Measurements from ENCODE around the gene RNF225.
"Not testable (repeated sequence)": the region's sequence is repeated elsewhere in the genome, so short reads cannot be mapped to it uniquely, and the experiment has no call there.

Gene RNF225

GRCh38 chr19:58399903-58400302, 4.4 kb downstream of the RNF225 start:
- no peak for DNase-seq (ENCODE audit: low read depth)
- TF ChIP-seq CTCF (conservative IDR thresholded peaks at IDR 0.05; ENCODE audit: control insufficient read depth, insufficient read depth, low read depth, low read length): no peak
- H3K4me3 ChIP-seq (ENCODE audit: control insufficient read depth, low read depth, low read length): no peak overlapping the region

GRCh38 chr19:58400316-58400915, 5.0 kb downstream of the RNF225 start:
- peak overlapping the region; percentile 55 for H3K4me3 ChIP-seq (ENCODE audit: control insufficient read depth, low read depth, low read length)
- TF ChIP-seq CTCF (conservative IDR thresholded peaks at IDR 0.05; ENCODE audit: control insufficient read depth, insufficient read depth, low read depth, low read length): no peak
- DNase-seq (ENCODE audit: low read depth): no peak

GRCh38 chr19:58400916-58401839, 5.7 kb downstream of the RNF225 start:
- peak overlapping the region; percentile 68 for H3K4me3 ChIP-seq (ENCODE audit: control insufficient read depth, low read depth, low read length)
- DNase-seq (ENCODE audit: low read depth): peak; percentile 99
- no peak for TF ChIP-seq CTCF (conservative IDR thresholded peaks at IDR 0.05; ENCODE audit: control insufficient read depth, insufficient read depth, low read depth, low read length)

GRCh38 chr19:58401840-58402421, 6.5 kb downstream of the RNF225 start:
- H3K4me3 ChIP-seq (ENCODE audit: control insufficient read depth, low read depth, low read length): peak overlapping the region; percentile 68
- DNase-seq (ENCODE audit: low read depth): peak; percentile 23
- no peak for TF ChIP-seq CTCF (conservative IDR thresholded peaks at IDR 0.05; ENCODE audit: control insufficient read depth, insufficient read depth, low read depth, low read length)

GRCh38 chr19:58403920-58404478, 8.5 kb downstream of the RNF225 start:
- peak; percentile 15 for DNase-seq (ENCODE audit: low read depth)
- H3K4me3 ChIP-seq (ENCODE audit: control insufficient read depth, low read depth, low read length): not testable (repeated sequence)

- peak; percentile 28 for DNase-seq (ENCODE audit: low read depth)
- TF ChIP-seq CTCF (conservative IDR thresholded peaks at IDR 0.05; ENCODE audit: control insufficient read depth, insufficient read depth, low read depth, low read length): peak; percentile 42
- peak overlapping the region; percentile 83 for H3K4me3 ChIP-seq (ENCODE audit: control insufficient read depth, low read depth, low read length)
Measured at GRCh38 chr19:58406818-58407657, 11.6 kb downstream of the RNF225 start.
